Measurements from ENCODE around the gene TNFAIP8.
A peak's percentile ranks its signal among the peaks of the same experiment; 100 is the strongest.
"Not testable (repeated sequence)": the region's sequence is repeated elsewhere in the genome, so short reads cannot be mapped to it uniquely, and the experiment has no call there.

TNFAIP8 gene

GRCh38 chr5:119397518-119398380, 41.9 kb downstream of the TNFAIP8 start:
- DNase-seq = peak; percentile 62

DNA sequence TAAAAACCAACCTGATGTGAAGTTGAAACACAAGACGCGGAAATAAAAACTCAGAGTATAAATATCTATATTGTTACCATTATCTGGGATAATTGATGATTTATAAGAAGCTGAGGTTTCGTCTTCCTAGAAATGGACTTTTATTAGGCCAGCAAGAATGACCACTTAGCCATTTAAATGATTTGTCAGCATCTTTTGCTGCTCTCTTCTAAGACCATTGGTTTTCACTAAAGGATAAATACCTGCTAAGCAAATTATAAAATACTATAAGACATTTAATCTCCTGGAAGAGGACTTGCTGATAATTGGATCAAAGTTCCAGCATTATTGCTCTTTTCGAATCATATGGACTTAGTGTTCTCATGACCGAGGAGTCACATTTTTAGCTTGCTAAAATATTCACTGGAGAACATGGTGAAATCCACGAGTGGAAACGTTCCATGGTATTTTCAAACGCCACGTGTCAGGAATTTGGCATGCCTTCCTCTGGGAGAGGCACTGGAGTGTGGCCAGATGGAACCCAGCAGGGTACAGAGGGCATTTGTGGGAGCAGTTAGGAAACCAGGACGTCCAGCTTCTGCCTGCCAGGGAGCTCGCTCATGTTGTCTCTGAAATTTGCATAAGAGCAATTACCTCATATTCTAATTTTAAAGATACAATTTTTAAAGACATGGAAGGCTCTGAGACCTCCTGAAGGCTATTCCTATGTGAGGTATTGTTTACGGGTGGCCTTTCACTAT, 43.1 kb downstream of the TNFAIP8 start:
- DNase-seq = no peak

GRCh38 chr5:119400245-119400644, 44.4 kb downstream of the TNFAIP8 start:
- peak; percentile 49 for DNase-seq

DNA sequence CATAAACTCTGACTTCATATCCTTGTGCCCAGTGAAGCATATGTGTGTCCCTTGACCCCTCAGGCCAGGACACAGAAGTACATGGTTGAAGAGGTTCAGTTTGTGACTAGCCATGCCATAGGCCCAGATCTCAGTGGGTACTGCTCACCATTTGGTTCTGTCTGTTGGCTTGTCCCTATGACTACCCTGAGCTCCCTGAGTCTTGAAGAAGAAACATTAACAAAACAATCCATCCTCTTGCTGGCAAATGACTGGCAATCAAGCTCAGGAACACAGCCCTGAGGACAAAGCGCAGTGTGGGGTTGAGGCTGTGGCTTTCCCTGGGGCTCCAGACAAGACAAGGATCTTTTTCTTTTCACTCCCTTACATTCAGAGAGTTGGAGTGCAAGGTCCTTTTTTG, 46.3 kb downstream of the TNFAIP8 start:
- DNase-seq = no peak

DNA sequence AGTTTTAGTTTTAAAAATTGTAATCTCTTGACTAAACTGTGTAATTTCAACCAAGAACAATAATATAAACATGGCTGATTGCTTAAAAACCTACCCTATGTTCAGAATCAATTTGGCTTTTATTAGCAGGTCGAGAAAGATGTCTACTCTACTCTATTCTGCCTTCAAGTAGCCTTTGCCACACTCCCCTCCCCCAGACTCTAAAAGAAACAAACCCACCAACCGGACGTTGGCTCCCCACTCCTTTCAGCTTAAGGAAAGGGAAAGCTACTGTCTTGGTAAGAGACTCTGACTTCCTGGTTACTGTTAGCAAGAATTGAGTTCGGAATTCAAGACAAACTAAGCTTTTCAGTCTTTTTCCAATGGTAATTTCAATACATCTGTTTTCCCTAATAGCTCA, 46.7 kb downstream of the TNFAIP8 start:
- DNase-seq = no peak

DNA sequence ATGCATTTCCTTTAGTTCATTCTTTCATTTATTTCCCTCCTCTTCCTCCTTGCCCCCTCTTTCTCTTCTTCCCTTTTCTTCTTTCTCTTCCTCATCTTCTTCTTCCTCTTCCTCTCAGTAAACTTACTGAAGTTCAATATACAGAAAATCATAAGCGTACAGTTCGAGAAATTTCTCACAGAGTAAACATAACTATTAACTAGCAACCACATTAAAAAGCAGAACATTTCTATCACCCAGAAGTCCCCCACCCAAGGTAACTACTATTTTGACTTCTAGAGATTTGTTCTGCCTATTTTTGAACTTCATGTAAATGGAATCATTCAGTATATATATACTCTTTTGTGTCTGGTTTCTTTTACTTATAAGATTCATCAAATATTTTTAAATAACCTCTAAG, 48.2 kb downstream of the TNFAIP8 start:
- DNase-seq = no peak

DNA sequence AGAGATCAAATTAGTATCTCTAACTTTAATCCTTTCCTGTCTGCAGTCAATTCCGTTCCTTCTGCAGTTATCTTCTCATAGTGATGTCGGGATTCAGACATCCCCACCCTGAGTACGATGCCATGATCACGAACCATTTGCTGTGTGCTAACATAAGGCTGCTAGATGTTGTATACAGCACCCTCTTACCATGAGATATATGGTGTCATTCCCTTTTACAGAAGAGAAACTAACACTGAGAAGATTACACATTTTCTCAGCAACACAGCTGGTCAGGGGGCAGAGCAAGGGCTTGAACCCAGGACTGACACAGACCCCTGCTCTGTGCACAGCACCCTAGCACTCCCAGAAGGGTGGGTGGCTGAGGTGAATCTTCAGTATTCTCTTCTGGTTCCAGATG, 49.6 kb downstream of the TNFAIP8 start:
- DNase-seq = no peak

DNA sequence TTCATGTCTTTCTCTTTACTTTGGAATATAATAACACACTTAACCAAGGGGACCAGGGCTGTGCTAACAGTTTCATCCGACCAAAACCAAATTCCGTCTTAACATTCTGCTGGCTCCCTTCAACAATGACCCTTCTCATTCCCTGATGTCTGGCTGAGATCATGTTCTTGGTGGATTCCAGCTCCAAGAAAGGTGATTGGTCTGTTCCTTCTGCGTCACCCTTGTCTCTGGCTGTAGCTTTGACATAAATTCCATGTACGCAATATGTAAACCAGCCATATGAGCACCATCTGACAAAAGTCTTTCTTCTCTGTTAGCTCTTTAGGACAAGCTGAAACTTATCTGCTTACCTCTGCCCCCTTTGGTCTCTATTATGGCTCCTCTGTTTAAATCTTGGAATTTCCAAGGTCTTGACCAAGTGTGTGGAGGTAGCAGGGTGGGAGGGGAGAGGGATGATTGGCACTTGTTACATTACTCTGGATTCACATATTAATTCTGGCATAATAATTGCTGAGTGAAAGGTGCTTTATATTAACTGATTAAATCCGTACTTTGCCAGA, 50.8 kb downstream of the TNFAIP8 start:
- no peak for DNase-seq

DNA sequence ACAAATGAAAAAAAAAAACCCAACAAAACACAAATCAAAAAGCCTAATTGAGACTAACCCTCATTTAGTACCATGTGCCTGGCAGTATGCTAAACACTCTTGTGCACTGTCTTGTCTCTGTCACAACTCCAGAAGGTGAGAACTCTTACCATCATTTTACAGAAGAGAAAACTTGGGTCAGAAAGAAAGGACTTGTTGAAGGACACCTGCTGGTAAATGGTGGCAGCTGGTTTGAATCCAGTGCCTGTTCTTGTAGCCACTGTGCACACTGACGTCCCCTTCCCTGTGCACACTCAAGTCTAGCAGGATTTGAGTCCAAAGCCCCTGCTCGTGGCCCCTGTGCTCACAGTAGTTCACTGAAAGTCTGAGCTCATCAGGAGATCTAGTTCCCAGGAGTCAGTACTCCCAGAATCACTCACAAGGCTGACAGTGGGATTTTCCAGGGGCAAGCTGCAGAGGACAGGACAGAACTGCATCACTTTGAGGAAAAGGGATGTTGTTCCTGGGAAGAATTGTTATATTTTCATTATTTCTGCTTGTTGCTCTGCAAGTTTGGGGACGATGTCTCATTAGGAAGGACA, 53.5 kb downstream of the TNFAIP8 start:
- DNase-seq = no peak

GRCh38 chr5:119410448-119411159, 54.8 kb downstream of the TNFAIP8 start:
- no peak for DNase-seq

DNA sequence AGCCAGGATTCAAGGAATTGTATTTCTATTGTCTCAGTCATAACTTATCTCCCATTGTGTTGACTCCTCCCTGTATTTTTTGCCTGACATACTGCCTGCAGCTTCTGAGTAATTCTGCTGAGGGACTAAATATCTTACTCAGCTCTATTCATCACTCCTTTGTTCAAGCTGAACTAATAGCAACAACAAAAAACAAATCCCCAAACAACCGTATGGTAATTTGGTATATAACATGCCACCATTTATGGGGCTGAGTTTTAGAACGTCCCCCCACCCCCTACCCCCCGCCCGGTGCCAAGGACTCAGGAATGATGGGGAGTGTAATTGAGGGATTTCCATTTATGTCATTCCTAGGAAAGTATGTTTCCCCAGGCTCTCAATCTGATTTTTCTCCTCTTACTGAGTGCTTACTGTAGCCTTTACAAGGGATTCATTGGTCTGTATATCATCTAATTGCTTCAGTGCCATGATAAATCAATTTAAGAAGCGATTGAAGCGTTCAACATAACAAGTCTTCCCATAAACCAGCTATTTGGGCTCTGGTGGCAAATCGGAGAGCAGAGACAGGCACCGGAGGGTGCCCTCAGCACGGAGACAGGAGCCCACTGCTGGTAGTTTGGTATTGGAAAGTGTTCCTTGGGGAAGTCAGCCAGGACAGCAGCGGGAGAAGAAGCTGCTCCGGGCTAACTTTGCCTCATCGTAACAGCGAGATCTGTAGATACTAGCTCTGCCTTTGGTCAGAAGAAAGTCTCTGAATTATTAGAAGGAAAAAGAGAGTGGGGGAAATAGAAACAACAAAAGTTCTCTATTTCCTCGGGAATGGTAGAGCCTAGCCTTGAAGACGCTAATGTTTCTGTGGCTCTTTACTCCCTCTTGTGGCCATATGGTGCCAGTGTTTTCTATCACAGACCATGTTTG, 55.8 kb downstream of the TNFAIP8 start:
- peak; percentile 69 for DNase-seq

DNA sequence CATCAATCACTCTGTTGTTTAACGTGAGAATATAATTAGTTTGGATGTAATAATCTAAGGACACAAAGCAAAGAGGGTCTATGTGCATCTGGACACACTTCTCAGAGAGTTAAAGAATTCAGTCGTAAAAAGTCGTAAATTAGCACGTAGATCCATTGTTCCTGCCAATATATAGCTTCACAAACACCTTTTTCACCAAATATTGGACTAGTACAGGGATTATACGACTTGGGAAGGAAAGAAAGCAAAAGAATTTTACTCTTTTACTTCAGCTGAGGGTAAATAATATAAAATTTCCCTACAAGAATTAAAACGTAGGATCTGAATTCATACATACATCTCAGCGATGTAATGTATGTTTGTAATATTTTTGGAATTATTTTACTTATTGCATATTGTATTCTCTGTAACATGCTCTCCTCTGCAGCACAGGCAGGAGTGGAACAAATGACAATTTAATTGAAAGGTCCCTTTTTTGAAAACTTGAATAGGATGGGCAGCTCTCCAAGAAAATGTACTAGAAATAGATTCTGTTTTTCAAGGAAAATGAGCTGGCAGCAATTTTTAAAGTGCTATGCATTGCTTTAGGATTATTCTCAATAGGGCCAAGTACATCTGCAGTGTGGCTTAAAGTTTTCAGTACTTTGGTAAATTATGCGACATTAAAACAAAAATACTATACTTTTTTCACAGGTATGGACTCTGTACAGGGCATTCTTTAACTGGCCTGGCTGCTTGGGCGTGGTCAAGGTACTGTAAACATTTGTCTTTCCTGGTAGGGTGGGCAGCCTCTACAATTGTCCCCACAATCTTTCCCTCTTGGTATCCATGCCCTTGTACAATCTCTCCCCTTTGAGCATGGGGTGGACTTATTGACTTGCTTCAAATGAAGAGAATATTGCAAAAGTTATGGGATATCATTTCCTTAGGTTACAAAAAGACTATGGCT, 56.7 kb downstream of the TNFAIP8 start:
- DNase-seq = no peak

DNA sequence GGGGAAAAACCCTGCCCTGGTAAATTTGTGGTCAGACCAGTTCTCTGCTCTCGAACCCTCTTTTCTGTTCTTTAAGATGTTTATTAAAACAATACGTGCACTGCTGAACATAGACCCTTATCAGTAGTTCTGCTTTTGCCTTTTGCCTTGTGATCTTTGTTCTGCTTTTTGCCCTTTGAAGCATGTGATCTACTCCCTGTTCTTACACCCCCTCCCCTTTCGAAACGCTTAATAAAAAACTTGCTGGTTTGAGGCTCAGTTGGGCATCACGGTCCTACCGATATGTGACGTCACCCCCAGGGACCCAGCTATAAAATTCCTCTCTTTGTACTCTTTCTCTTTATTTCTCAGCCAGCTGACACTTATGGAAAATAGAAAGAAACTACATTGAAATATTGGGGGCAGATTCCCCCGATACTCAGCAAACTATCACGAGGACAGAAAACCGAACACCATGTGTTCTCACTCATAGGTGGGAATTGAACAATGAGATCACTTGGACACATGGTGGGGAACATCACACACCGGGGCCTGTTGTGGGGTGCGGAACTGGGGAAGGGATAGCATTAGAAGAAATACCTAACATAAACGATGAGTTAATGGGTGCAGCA, 58.4 kb downstream of the TNFAIP8 start:
- DNase-seq = not testable (repeated sequence)

- DNase-seq = no peak
Measured at GRCh38 chr5:119417891-119418605, 62.2 kb downstream of the TNFAIP8 start.

DNA sequence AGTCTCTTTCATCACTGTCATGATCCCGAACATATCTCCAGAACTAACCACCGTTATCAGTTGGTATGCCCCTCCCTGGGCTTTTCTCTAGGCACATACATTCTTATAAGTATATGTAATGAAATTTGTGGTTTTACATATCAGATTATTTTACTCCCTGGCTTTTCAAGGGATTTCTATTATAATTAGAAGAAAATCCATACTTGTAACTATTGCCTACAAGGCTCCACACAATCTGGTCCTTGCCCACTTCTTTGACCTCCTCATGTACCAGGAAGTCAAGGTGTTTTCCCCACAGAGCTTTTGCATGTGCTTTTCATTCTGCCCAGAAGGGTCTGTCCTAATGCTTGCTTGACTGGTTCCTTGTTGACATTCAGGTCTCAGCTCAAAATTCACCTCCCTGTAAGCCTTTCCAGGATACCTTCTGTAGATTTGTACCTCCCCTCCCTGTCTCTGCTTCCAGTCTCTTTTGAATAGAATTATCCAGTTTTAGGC, 62.8 kb downstream of the TNFAIP8 start:
- no peak for DNase-seq

DNA sequence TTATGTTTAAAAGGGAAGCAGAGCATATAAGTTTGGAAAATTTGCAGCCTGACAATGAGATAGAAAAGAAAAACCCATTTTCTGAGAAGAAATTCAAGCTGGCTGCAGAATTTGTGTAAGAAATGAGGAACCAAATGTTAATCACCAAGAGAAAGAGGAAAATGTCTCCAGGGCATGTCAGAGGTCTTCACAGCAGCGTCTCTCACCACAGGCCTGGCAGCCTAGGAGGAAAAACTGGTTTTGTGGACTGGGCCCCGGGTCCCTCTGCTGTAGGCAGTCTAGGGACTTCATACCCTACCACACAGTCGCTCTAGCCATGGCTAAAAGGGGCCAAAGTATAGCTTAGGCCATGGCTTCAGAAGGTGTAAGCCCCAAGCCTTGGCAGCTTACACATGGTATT, 64.3 kb downstream of the TNFAIP8 start:
- no peak for DNase-seq

GRCh38 chr5:119426057-119426456, 70.2 kb downstream of the TNFAIP8 start:
- DNase-seq = no peak

- no peak for DNase-seq
Measured at GRCh38 chr5:119427060-119427459, 71.2 kb downstream of the TNFAIP8 start.

- DNase-seq = not testable (repeated sequence)
Measured at GRCh38 chr5:119427596-119427995, 71.8 kb downstream of the TNFAIP8 start.
